ENCODE data around the gene DAZAP2. TPM values are rescaled to one million over a fixed set of nuclear protein-coding genes. Genes with fewer than 3 reads are reported as not detected.
A peak's percentile ranks its signal among the peaks of the same experiment; 100 is the strongest.

The DAZAP2 gene
- total RNA-seq, 2 experiments from 2014 or later, result 131 to 137 TPM

DNA sequence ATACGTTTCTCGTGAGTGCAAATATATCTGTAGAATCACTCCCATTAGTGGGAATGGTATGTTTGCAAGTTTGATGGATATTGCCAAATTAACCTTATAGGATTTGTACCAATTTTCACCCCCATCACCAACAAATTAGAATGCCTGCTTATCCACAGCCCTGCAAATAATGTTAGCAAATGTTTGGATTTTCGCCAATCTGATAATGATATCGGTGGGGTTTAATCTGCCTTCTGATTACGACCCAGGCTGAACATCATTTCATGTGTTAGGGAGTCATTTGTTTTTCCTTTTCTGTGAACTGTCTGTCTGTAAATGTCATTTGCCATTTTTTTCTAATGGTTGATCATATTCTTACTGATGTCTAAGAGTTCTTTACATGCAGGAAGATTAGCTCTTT lies 4.1 kb upstream of the DAZAP2 start:
- CTCF ChIA-PET (ENCODE audit: unreplicated experiment), result no interaction called here

DNA sequence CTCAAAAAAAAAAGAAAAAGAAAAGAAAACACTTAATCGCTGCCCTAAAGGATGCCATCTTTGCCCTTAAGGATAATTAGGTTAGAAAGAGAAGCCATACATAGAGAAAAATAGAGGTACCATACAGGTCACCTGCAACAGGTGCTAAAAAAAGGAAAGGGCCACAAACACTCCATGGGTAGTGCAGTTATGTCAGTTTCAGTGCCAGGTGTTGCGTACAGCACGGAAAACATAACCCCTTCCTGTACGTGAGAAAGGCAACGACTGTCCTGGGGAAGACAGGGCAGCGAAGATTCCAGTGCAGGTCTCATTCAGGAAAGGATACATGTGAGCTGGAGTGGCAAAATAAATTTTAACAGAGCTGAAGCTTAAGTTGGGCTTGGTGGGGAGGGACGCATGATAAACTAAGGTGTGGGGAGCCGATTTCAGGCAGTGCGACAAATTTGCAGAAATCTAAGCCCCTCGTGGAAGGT lies 553 bp upstream of the DAZAP2 start:
- intact Hi-C loops (cut with micrococcal nuclease; ENCODE audit: unreplicated experiment), result loop anchor here (1.0 to 10.0 kb wide), 5 partner anchors 20 to 473 kb away; partner anchors contain the start of genes ATF1, LETMD1, POU6F1 and SLC11A2
- H3K9me2 ChIP-seq (ENCODE audit: insufficient read depth, low read length), result no peaks in the 10 kb centered on the region
- POLR2A ChIA-PET, result interaction anchor here (0.6 to 2.2 kb wide), 11 partner anchors 7 to 422 kb away, joined by 3 to 18 read pairs (median 3); partner anchors contain the start of gene POU6F1
- H2AFZ ChIP-seq (ENCODE audit: low read length), result peak overlapping the region; percentile 93
- H4K20me1 ChIP-seq (ENCODE audit: insufficient read depth, low read length), result 0 out of 2 replicates have a peak, but pooled peaks cover 6% of the 10 kb centered on the region
- CTCF ChIA-PET (ENCODE audit: unreplicated experiment), result no interaction called here
- DNase-seq (ENCODE audit: low spot score), result peak; percentile 72
- H3K27ac ChIP-seq (ENCODE audit: low read depth, low read length, poor library complexity, severe bottlenecking), result peak overlapping the region; percentile 94
- peak overlapping the region; percentile 89 for H3K4me2 ChIP-seq (ENCODE audit: low read length)
- H3K79me2 ChIP-seq (ENCODE audit: insufficient read depth, low read depth, low read length), result peaks cover 17% of the 10 kb centered on the region
- H3K36me3 ChIP-seq (ENCODE audit: insufficient read depth, low read length), result peaks cover 29% of the 10 kb centered on the region
- H3K9me3 ChIP-seq (ENCODE audit: low read length), result no peaks in the 10 kb centered on the region
- H3K4me1 ChIP-seq (ENCODE audit: insufficient read depth, low read length, poor library complexity, severe bottlenecking), result peaks cover 16% of the 10 kb centered on the region
- BruUV-seq (replicated peaks), result TSS peak; percentile 88
- no peak for TF ChIP-seq EZH2phosphoT487 (IDR thresholded peaks at IDR 0.05; ENCODE audit: borderline replicate concordance, low read depth, low read length)
- TF ChIP-seq, protein P1, sequence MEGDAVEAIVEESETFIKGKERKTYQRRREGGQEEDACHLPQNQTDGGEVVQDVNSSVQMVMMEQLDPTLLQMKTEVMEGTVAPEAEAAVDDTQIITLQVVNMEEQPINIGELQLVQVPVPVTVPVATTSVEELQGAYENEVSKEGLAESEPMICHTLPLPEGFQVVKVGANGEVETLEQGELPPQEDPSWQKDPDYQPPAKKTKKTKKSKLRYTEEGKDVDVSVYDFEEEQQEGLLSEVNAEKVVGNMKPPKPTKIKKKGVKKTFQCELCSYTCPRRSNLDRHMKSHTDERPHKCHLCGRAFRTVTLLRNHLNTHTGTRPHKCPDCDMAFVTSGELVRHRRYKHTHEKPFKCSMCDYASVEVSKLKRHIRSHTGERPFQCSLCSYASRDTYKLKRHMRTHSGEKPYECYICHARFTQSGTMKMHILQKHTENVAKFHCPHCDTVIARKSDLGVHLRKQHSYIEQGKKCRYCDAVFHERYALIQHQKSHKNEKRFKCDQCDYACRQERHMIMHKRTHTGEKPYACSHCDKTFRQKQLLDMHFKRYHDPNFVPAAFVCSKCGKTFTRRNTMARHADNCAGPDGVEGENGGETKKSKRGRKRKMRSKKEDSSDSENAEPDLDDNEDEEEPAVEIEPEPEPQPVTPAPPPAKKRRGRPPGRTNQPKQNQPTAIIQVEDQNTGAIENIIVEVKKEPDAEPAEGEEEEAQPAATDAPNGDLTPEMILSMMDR (conservative IDR thresholded peaks at IDR 0.05; ENCODE audit: low read length), result no peak
- peak overlapping the region; percentile 95 for H3K4me3 ChIP-seq (ENCODE audit: low read depth, low read length, poor library complexity, severe bottlenecking)

More for the DNA sequence above, 4.1 kb upstream of the DAZAP2 start:
- no peak for DNase-seq (ENCODE audit: low spot score)
- Histone ChIP-seq H4K20me1 (ENCODE audit: insufficient read depth, low read length) (no peaks in the 10 kb centered on the region), H3K36me3 (ENCODE audit: insufficient read depth, low read length) (no peaks in the 10 kb centered on the region), H3K27ac (ENCODE audit: low read depth, low read length, poor library complexity, severe bottlenecking) (no peak overlapping the region), H3K9me3 (ENCODE audit: low read length) (no peaks in the 10 kb centered on the region), H3K4me1 (ENCODE audit: insufficient read depth, low read length, poor library complexity, severe bottlenecking) (peaks cover 7% of the 10 kb centered on the region), H3K9me2 (ENCODE audit: insufficient read depth, low read length) (no peaks in the 10 kb centered on the region), H3K79me2 (ENCODE audit: insufficient read depth, low read depth, low read length) (peaks cover 5% of the 10 kb centered on the region), H2AFZ (ENCODE audit: low read length) (no peak overlapping the region), H3K4me2 (ENCODE audit: low read length) (no peak overlapping the region), H3K4me3 (ENCODE audit: low read depth, low read length, poor library complexity, severe bottlenecking) (no peak overlapping the region)
- intact Hi-C loops (cut with micrococcal nuclease; ENCODE audit: unreplicated experiment), result loop anchor here (10.0 kb wide), 1 partner anchor 470 kb away; the partner anchor contains the start of gene ATF1
- POLR2A ChIA-PET, result interaction anchor here (1.4 kb wide), 1 partner anchor 16 kb away, joined by 5 read pairs; no protein-coding TSS in a partner anchor
- TF ChIP-seq, protein P1 (conservative IDR thresholded peaks at IDR 0.05; ENCODE audit: low read length), result no peak
- TF ChIP-seq EZH2phosphoT487 (IDR thresholded peaks at IDR 0.05; ENCODE audit: borderline replicate concordance, low read depth, low read length), result no peak
- no TSS peak for BruUV-seq (replicated peaks)

DNA sequence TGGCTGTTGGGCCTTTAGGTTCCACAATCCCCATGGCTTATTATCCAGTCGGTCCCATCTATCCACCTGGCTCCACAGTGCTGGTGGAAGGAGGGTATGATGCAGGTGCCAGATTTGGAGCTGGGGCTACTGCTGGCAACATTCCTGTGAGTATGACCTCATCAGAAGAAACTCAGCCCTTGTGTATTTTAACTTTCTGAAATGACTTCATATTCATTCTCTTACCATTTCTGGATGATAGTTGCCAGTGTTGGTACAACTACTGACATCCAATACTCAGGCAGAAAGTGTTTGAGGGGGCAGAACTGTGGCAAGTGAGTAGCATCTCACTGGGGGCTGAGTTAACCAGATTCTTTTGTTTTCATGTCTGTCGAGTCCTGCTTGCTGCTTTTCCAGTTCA lies 2.3 kb downstream of the DAZAP2 start:
- Histone ChIP-seq H3K4me3 (ENCODE audit: low read depth, low read length, poor library complexity, severe bottlenecking) (no peak overlapping the region), H3K27ac (ENCODE audit: low read depth, low read length, poor library complexity, severe bottlenecking) (no peak overlapping the region), H2AFZ (ENCODE audit: low read length) (no peak overlapping the region), H4K20me1 (ENCODE audit: insufficient read depth, low read length) (0 out of 2 replicates have a peak, but pooled peaks cover 6% of the 10 kb centered on the region), H3K9me3 (ENCODE audit: low read length) (no peaks in the 10 kb centered on the region), H3K36me3 (ENCODE audit: insufficient read depth, low read length) (peaks cover 43% of the 10 kb centered on the region), H3K9me2 (ENCODE audit: insufficient read depth, low read length) (no peaks in the 10 kb centered on the region), H3K79me2 (ENCODE audit: insufficient read depth, low read depth, low read length) (peaks cover 17% of the 10 kb centered on the region), H3K4me1 (ENCODE audit: insufficient read depth, low read length, poor library complexity, severe bottlenecking) (peaks cover 18% of the 10 kb centered on the region), H3K4me2 (ENCODE audit: low read length) (no peak overlapping the region)
- ChIA-PET CTCF (ENCODE audit: unreplicated experiment) (no interaction called here), POLR2A (interaction anchor here (0.6 to 1.5 kb wide), 4 partner anchors 23 to 1963 kb away, joined by 3 to 5 read pairs (median 4); partner anchors contain the start of genes POU6F1 and SLC11A2)
- intact Hi-C loops (cut with micrococcal nuclease; ENCODE audit: unreplicated experiment), result no loop called here
- TF ChIP-seq, protein P1 (conservative IDR thresholded peaks at IDR 0.05; ENCODE audit: low read length), result no peak
- no peak for TF ChIP-seq EZH2phosphoT487 (IDR thresholded peaks at IDR 0.05; ENCODE audit: borderline replicate concordance, low read depth, low read length)
- no peak for DNase-seq (ENCODE audit: low spot score)
- BruUV-seq (replicated peaks), result no TSS peak

Measured in OCI-LY7 (cell line).